GM15510 (cell line): Measurements from ENCODE around the gene PML.

Experiments
- POLR2A ChIP-seq: IDR thresholded peaks from 3 replicates; pipeline ENCODE4 v1.6.1; 2011; ENCODE audit warnings: borderline replicate concordance; ENCODE audit not compliant: insufficient read length; ENCODE audit errors: extremely low read depth

PML gene

DNA sequence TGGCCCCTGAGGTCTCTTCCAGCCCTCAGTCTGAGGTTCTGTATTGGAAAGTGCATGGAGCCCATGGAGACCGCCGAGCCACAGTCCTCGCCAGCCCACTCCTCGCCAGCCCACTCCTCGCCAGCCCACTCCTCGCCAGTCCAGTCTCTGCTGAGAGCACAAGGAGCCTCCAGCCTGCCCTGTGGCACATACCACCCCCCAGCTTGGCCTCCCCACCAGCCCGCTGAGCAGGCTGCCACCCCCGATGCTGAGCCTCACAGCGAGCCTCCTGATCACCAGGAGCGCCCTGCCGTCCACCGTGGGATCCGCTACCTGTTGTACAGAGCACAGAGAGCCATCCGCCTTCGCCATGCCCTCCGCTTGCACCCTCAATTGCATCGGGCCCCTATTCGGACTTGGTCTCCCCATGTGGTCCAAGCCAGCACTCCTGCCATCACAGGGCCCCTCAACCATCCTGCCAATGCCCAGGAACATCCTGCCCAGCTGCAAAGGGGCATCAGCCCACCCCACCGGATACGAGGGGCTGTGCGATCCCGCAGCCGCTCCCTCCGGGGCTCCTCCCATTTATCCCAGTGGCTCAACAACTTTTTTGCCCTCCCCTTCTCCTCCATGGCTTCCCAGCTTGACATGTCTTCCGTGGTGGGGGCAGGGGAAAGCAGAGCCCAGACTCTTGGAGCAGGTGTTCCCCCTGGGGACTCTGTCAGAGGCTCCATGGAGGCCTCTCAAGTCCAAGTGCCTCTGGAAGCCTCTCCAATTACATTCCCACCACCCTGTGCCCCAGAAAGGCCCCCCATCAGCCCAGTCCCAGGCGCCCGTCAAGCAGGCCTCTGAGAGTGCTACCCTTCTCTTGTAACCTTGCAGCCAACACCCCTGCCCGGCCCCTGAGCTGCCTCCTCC lies 40.9 kb downstream of the PML start:
- no peak for TF ChIP-seq POLR2A

DNA sequence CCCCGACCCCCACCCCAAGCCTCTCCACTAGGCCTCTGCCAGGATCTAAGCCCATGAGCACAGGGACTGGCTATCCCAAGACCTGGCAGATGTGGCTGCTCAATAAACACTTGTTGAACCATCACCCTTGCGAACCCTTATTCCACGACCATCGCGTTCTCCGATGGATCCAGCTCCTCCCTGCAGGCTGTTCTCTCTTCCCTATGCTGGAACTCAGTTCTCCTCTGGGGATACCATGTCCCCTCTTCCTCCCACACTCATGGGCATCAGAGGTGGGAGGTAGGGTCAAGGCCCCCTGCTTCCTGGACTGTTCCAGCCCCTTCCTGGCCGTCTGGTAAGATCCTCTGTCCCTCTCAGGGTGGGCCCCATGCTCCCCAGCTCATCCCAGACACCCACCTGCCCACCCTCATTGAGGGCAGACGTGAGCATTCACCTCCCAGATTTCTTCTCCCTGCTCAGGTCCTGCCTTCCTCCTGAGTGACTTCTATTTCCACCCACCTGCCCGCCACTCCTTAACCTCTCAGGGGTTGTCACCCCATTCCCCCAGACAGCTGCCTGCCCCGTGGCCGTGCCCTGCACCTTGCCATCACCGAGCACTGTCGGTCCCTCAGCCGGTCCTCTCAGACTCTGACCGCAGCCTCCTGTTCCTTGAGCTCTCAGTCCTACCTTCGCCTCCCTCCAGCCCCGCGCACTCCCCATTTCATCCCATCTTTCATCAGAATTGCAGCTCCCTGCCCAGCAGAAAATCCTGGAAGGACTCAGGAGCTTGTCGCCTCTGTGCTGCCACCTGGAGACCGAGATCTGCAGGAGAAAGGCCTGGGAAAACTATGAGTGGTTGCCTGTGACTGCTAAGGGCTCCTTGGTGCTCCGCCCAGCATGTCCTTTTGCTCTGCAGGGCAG lies 42.0 kb downstream of the PML start:
- TF ChIP-seq POLR2A, result no peak

DNA sequence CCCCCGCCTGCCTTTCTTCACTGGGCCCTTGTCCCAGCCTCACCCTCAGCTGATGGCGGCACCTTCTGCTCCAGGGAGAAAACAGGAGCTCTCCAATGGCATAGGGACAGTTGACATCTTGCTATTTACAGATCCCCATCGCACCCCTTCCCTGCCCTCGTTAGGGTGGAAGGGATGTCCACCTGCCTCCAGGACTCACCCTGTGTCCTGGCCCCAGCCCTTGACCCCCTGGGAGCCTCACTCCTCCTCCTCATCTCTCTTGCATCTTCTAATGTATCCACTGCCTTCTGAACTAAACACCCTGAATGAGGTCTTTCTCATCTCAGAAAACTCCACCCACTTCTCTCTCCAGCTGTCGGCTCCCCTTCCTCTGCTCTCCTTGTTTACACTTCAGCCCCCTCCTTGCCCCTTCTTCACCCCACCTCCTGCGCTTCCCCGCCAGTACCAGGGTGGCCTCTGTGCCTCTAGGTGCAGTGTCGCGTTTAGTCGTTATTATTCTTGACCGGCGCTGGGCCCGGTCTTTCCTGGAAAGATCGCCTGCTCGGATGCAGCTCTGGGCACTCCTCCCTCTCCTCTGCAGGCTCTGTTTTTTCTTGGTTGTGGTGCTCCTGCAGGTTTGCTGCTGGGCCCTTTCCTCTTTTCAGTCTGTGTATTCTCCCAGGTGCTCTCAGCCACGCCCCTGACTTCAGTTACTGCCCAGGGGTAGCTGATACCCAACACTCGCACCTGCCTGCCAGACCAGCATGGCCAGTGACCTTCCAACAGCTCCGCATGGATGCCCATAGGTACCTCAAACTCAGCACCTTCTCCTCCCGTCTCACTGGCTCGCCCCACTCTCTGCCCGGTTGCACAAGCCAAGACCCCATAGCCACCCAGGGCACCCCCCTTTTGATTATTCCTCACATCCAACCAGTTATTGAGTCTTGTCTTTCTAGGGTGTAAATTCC lies 42.9 kb downstream of the PML start:
- TF ChIP-seq POLR2A, result no peak

DNA sequence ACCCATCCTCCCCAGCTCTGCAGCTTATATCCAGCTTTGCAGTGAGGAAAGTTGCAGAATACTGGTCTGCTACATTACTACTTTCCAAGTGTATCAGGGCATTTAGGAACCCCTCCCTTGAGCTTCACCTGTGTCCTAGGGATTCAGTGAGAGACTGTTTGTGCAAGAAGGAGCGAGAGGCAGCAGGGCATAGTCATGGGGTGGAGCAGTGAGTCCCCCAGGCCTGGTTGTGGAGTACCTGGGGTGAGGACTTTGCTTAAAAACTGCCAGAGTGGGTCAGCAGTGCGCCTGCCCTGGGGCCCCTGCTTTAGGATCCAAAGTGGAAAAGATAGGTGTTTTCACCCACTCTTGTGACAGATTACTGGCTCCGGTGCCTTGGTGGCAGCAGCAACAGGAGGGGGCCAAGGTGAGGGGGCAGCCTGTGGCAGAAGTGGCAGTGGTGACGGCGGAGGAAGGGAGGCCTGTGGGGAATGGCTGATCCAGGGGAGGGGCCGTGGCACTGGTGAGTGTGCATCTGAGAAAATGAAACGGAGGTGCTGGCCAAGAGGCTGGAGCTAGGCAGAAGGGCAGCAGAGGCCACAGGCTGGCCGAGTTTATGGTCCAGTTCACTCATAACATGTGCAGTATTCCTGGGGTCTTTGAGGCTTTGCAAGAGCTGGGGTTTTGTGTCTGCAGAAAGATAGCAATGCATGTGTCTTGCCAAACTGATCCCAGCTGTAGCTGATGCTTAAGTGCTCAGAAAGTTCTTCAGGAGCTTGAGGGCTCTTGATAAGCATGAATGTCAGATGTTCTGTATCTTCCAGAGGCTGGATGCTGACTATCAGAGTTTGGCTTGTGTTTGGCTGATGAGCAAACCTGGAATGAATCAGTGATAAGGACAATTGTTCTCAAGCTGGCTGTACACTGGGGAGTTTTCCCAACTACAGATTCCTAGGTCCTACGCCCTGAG lies 44.5 kb downstream of the PML start:
- TF ChIP-seq POLR2A, result no peak

DNA sequence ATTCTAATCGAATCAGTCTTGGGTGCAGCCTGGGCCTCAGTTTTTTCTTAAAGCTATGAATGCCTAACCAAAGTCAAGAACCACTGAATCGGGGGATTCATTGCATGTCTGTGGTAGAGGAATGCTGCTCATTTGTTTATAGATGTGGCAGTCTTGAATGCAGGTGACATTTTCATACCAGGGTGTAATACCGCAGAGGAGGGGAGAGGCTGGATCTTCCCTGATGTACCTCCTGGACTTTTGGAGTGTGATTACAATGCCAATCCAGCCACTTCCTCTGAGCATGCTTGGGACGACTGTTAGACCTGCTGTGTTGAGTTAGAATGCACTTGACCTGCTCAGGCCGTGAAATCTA lies 45.1 kb downstream of the PML start:
- TF ChIP-seq POLR2A, result no peak

DNA sequence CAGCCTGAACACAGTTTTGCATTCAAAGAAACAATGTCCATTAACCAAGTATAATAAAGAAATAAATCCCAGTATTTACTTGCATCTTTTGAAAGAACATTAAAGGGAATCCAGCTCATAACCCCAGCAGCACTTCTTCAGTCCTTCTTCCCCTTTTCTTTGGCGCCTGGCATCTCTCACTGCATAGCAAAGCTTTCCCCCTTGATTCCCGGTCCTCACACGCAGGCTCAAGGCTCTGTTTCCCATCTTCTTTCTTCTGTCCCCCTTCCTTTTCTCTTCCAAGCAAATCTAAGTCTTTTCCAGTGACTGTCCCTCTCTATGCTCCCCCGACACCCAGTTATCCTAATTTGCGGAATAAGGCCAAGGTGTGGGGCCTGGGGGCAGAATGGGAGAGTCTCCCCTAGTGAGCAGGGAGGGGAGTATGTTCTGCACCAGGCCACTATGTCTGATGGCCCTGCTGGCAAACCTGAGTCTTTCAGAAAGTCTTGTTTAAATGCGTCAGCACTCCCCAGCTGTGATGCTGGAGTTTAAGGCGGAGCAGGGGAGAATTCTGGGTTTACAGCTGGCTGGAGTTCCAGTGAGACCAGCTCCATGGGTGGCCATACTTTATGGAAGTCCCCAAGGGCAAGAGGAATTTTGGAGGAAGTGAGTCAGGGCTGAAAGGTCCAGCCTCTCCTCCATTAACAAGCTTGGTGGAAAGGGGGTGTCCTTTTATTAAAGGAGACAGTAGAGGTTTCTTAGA lies 45.8 kb downstream of the PML start:
- TF ChIP-seq POLR2A, result no peak

DNA sequence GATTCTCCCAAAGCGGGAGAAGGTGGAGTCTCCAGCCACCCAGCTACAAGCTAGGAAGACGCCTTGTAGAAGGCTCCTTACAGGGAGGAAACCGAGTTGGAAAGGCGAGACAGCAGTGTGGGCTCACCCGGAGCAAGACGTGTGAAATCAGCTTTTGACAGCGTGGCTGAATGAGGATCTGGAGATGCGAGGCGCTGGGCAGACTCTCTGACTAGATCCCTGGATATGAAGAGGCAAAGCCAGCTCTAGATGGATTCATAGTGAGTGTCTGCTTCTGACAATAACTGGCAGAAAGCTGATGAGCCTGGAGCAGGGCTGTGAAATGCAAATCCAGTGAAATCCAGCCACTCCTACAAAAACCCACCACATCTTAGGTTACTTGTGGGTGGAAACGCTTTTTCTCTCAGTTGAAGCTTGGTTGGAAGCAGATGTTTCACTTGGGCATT lies 46.8 kb downstream of the PML start:
- TF ChIP-seq POLR2A, result no peak

DNA sequence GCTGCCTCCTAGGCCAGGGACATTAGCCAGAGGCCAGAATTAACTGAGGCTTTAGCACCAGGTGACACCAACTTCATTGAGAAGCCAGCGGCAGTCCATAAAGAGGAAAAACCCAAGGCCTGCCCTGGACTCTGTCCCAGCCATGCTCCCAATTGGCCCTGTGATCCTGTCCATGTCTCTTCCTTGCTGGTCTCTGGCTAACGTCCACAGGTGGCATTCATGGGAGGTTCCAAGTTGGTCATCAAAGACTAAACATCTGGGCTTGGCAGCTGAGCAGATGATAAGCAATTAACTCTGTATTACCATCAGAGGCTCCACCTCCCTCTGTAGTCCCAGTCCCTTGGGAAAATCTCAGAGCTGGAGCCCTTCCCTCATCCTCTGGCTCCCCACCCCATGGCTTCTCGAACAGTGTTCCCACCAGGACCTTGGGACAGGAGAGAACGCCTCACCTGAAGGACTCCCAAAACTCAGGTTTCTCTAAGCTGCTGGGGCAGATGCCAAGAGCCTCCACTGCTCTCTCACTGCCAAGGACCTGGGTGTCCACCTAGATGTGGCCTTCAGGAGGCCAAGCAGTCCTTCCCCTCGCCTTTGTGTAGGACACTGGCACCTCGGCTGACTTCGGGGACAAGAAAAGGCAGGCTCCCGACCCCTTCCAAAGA lies 47.4 kb downstream of the PML start:
- no peak for TF ChIP-seq POLR2A

DNA sequence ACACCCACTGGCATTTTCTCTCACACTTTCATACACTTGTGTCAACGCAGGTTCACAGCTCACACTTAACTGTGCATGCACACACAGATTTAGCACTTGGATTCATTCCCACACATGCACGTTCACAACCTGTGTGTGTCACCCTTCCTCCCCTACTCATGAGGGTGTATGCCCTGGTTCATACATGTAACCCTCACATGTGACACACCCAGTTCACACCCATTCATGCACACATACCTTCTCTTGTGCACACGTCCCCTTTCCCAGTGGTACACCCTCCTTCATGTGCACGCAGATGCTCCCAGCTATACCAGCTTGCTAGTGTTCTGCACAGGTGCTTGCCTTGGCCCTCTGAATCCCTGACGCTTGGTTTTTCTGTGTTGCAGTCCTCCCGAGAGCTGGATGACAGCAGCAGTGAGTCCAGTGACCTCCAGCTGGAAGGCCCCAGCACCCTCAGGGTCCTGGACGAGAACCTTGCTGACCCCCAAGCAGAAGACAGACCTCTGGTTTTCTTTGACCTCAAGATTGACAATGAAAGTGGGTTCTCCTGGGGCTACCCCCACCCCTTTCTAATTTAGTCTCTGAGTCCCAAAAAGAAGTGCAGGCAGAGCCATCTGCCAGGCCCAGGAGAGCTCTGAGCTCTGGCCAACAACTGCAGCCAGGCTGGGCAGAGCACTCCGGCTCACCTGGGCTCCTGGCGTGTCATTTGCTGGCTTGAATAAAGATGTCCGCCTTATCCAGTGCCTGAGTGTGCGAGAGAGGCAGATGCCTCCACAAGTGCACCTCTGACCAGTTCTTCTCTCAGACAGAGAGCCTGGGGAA lies 48.3 kb downstream of the PML start:
- no peak for TF ChIP-seq POLR2A

DNA sequence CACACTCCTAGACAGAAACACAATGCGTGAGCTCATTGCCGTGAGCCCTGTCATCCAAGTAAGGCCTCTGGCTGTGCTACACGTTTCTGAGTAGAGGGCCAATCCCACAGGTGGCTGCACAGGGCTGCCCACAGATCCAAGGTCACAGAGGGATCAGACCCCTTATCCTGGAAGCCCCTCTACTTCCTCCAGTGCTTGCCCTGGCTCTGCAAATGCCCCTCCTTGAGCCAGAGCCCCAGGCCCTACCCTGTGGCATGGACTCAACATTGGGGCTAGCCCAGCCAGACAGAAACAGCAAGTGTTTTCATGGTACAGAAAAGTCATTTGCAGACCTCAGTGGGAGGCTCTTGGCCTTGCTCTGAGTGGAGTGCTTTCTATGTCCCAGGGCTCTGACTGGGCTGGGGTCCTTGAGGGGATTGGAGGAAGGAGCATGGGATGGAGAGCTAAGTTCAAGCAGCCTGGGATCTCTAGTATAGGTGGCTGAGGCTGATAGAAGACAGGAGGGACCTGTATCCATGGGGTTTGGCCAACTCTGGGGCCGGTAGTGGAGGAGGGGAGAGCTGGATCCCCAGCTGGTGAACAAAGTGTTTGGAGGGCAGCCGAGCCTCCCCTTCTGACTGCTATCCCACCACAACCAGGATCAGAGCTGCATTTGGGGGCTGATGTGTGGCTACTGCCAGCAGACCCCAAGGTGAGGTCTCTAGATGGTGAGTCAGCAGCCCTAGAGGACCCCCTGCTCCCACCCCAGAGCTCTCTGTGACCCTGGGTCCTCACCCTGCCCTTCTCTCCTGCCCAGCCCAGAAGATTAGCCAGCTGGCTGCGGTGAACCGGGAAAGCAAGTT lies 49.1 kb downstream of the PML start:
- TF ChIP-seq POLR2A, result no peak
